A549 treated with AZD9567 at 1 μM for 4 hours (cell line): ENCODE data around the gene AMOTL1. TPM values are rescaled to one million over a fixed set of nuclear protein-coding genes. Genes with fewer than 3 reads are reported as not detected.

ENCODE experiments used
- total RNA-seq: library from RNA; stranded (reverse); fragments of 200-300 nt; extraction: Qiagen RNA extraction; gene quantifications from 5 replicates; pipeline ENCODE4 v1.2.3, GENCODE V29; 2022; ENCODE audit not compliant: insufficient read depth

The AMOTL1 gene, protein sequence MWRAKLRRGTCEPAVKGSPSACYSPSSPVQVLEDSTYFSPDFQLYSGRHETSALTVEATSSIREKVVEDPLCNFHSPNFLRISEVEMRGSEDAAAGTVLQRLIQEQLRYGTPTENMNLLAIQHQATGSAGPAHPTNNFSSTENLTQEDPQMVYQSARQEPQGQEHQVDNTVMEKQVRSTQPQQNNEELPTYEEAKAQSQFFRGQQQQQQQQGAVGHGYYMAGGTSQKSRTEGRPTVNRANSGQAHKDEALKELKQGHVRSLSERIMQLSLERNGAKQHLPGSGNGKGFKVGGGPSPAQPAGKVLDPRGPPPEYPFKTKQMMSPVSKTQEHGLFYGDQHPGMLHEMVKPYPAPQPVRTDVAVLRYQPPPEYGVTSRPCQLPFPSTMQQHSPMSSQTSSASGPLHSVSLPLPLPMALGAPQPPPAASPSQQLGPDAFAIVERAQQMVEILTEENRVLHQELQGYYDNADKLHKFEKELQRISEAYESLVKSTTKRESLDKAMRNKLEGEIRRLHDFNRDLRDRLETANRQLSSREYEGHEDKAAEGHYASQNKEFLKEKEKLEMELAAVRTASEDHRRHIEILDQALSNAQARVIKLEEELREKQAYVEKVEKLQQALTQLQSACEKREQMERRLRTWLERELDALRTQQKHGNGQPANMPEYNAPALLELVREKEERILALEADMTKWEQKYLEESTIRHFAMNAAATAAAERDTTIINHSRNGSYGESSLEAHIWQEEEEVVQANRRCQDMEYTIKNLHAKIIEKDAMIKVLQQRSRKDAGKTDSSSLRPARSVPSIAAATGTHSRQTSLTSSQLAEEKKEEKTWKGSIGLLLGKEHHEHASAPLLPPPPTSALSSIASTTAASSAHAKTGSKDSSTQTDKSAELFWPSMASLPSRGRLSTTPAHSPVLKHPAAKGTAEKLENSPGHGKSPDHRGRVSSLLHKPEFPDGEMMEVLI
- 6.2 to 7.7 TPM (median 7.0 TPM) in 5 replicates for total RNA-seq

DNA sequence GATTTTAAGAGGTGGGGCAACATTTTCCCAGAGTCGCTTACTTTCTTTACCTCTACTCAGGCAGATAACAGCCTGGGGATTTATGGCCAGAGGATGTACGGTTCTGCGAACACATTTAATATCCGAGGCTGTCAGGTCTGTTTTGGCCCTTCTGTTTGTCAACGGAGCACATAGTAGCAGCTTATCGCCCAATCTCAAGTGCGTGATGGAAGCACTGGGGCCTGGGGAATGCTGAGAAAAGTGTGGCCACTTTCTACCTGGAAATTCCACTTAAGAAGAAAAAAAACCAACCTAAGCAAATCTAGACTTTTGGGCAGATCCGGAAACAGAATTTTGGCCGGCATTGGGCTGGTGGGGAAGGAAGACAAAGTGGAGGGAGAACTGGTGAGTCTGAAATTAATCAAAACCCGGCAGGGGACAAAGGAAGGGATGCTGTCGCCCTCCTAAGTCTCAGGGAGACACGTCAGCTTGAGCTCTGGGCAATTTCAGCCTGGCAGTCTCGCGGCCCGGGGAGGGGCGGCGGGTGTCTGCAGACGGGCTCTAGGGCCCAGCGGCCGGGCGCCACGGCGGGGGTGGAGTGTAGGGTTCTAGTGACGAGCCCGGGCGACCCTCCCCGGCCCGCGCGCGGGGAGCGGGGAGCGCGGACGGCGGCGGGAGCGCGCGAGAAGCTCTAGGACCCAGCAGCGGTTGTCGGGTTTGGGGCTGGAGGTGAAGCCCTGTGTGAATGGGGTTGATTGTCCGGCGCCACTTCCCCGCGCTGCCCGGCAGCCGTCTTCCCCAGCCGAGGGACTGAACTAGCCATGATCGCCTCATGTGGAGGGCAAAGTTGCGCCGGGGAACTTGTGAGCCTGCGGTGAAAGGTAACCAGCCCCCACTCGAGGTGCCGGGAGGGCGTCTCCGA is at the start of gene AMOTL1:
AMOTL1 (plus strand) TSS at position 656 of the 901 bp plus-strand sequence; CDS start at position 812, 156 bp downstream.

Other genes with a start within 250 kb of the AMOTL1 start
- 2.8 to 3.4 TPM (median 2.9 TPM) in 5 replicates for gene FUT4, start 224.4 kb upstream of the AMOTL1 start, total RNA-seq
- 0.15 to 0.37 TPM (median 0.20 TPM) in 4 of 5 replicates, not detected in the other for gene PIWIL4, start 201.0 kb upstream of the AMOTL1 start, total RNA-seq
- 28.5 to 40.8 TPM (median 32.2 TPM) in 5 replicates for gene CWC15, start 205.2 kb downstream of the AMOTL1 start, total RNA-seq
- 0.35 to 0.91 TPM (median 0.39 TPM) in 5 replicates for gene KDM4D, start 205.4 kb downstream of the AMOTL1 start, total RNA-seq